Nephron progenitor cell (in vitro differentiated cells): Measurements from ENCODE around the gene PKDCC.
A peak's percentile ranks its signal among the peaks of the same experiment; 100 is the strongest.

Source experiments
- DNase-seq: peaks from one replicate; pipeline ENCODE4 v3.0.0; 2021
- H3K27ac Mint-ChIP-seq: 2 replicates; pipeline ENCODE4 v1.8.0; 2021; ENCODE audit warnings: mild to moderate bottlenecking, moderate library complexity, mixed read lengths
- H3K27me3 Mint-ChIP-seq: 2 replicates; pipeline ENCODE4 v1.8.0; 2021; ENCODE audit warnings: mild to moderate bottlenecking, low read depth, mixed read lengths; ENCODE audit not compliant: poor library complexity
- H3K36me3 Mint-ChIP-seq: 2 replicates; pipeline ENCODE4 v1.8.0; 2021; ENCODE audit warnings: low read depth, mixed read lengths
- H3K4me1 Mint-ChIP-seq: 2 replicates; pipeline ENCODE4 v1.8.0; 2021; ENCODE audit warnings: mixed read lengths
- H3K4me3 Mint-ChIP-seq: 2 replicates; pipeline ENCODE4 v1.8.0; 2021; ENCODE audit warnings: mild to moderate bottlenecking, moderate library complexity, mixed read lengths
- H3K9me3 Mint-ChIP-seq: 2 replicates; pipeline ENCODE4 v1.8.0; 2021; ENCODE audit warnings: mild to moderate bottlenecking, moderate library complexity, mixed read lengths
- TF ChIP-seq, protein P1 (sequence below): fragments of 200-600 bp; sonication (generic); IDR thresholded peaks from 2 replicates; pipeline ENCODE4 v1.5.0; 2021; ENCODE audit warnings: antibody characterized with exemption

Gene PKDCC

DNA sequence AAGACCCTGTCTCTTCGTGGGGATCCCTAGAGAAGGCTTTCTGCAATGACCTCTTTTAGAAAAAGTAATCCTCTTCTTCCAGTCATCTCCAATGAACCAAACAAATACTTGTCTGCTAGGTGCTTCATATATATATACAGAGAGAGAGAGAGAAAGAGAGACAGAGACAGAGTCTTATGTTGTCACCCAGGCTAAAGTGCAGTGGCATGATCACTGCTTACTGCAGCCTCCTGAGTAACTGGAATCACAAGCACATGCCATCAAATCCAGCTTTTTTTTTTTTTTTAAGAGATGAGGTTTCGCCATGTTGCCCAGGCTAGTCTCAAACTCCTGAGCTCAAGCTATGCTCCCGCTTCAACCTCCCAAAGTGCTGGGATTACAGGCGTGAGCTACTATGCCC is 18.6 kb upstream of the PKDCC start:
- no peak for DNase-seq
- H3K36me3 Mint-ChIP-seq = peaks cover 5% of the 10 kb centered on the region
- H3K27ac Mint-ChIP-seq = peak overlapping the region; percentile 92
- peaks cover 93% of the 10 kb centered on the region for H3K4me1 Mint-ChIP-seq
- H3K27me3 Mint-ChIP-seq = peaks cover 13% of the 10 kb centered on the region
- peak overlapping the region; percentile 16 for H3K4me3 Mint-ChIP-seq
- H3K9me3 Mint-ChIP-seq = peaks cover 8% of the 10 kb centered on the region
- TF ChIP-seq, protein P1, sequence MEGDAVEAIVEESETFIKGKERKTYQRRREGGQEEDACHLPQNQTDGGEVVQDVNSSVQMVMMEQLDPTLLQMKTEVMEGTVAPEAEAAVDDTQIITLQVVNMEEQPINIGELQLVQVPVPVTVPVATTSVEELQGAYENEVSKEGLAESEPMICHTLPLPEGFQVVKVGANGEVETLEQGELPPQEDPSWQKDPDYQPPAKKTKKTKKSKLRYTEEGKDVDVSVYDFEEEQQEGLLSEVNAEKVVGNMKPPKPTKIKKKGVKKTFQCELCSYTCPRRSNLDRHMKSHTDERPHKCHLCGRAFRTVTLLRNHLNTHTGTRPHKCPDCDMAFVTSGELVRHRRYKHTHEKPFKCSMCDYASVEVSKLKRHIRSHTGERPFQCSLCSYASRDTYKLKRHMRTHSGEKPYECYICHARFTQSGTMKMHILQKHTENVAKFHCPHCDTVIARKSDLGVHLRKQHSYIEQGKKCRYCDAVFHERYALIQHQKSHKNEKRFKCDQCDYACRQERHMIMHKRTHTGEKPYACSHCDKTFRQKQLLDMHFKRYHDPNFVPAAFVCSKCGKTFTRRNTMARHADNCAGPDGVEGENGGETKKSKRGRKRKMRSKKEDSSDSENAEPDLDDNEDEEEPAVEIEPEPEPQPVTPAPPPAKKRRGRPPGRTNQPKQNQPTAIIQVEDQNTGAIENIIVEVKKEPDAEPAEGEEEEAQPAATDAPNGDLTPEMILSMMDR = no peak

GRCh38 chr2:42029639-42030199 is 18.1 kb upstream of the PKDCC start:
- Mint-ChIP-seq H3K4me3 (peak overlapping the region; percentile 32), H3K9me3 (peaks cover 5% of the 10 kb centered on the region), H3K36me3 (peaks cover 5% of the 10 kb centered on the region), H3K27ac (peak overlapping the region; percentile 92), H3K27me3 (peaks cover 11% of the 10 kb centered on the region), H3K4me1 (peaks cover 93% of the 10 kb centered on the region)
- no peak for DNase-seq
- TF ChIP-seq, protein P1 = no peak

- Mint-ChIP-seq H3K4me3 (peak overlapping the region; percentile 43), H3K27me3 (peaks cover 14% of the 10 kb centered on the region)
Measured at GRCh38 chr2:42030200-42030759, 17.5 kb upstream of the PKDCC start.

GRCh38 chr2:42030829-42031228 is 17.0 kb upstream of the PKDCC start:
- Mint-ChIP-seq H3K27me3 (peaks cover 19% of the 10 kb centered on the region), H3K27ac (peak overlapping the region; percentile 52), H3K4me1 (peaks cover 83% of the 10 kb centered on the region), H3K4me3 (no peak overlapping the region), H3K9me3 (peaks cover 5% of the 10 kb centered on the region), H3K36me3 (peaks cover 5% of the 10 kb centered on the region)
- TF ChIP-seq, protein P1 = no peak
- no peak for DNase-seq

More at GRCh38 chr2:42030200-42030759, 17.5 kb upstream of the PKDCC start:
- Mint-ChIP-seq H3K9me3 (peaks cover 5% of the 10 kb centered on the region), H3K4me1 (peaks cover 89% of the 10 kb centered on the region), H3K27ac (peak overlapping the region; percentile 92), H3K36me3 (peaks cover 5% of the 10 kb centered on the region)
- TF ChIP-seq, protein P1 = no peak
- DNase-seq = peak; percentile 63

GRCh38 chr2:42031281-42032223 is 16.3 kb upstream of the PKDCC start:
- peaks cover 5% of the 10 kb centered on the region for H3K9me3 Mint-ChIP-seq
- DNase-seq = no peak

More at GRCh38 chr2:42031281-42032223, 16.3 kb upstream of the PKDCC start:
- H3K4me1 Mint-ChIP-seq = peaks cover 76% of the 10 kb centered on the region
- peaks cover 5% of the 10 kb centered on the region for H3K36me3 Mint-ChIP-seq
- H3K27me3 Mint-ChIP-seq = peaks cover 25% of the 10 kb centered on the region
- H3K27ac Mint-ChIP-seq = peak overlapping the region; percentile 76
- TF ChIP-seq, protein P1 = no peak
- H3K4me3 Mint-ChIP-seq = peak overlapping the region; percentile 11
